CD4-positive, alpha-beta T cell treated with Interleukin-6 for 4 hours (primary cell): ENCODE measurements around the gene SEMA3B.
A peak's percentile ranks its signal among the peaks of the same experiment; 100 is the strongest.
"Not testable (repeated sequence)": the region's sequence is repeated elsewhere in the genome, so short reads cannot be mapped to it uniquely, and the experiment has no call there.

Experiments
- DNase-seq: peaks from one replicate; pipeline ENCODE4 v3.0.0-alpha.2; 2020; ENCODE audit warnings: mixed read lengths

SEMA3B gene

GRCh38 chr3:50260027-50260941 lies 8.7 kb upstream of the SEMA3B start:
- peak; percentile 84 for DNase-seq

DNA sequence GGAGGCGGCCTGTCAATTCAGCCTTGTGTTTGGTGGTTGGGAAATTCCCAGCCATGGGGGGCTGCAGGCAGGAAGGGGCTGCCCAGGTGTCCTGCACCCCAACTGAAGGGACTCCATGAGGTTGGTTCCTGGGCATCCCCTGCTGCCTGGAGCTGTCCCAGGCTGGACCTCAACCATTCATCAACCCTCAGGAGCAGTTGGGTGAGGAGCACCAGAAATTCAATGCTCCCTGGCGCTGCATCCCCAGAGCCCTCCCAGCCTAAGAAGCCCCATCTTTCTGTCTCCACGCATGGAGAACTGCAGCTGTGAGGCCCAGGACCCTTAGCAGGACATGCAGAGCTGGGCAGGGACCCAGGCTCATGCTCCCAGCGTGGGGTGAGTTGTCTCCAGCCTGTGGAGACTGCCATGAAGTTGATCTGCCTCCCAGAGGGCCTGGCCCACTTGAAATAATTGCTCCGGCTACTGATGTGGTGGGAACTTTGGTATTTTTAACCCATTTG lies 8.0 kb upstream of the SEMA3B start:
- no peak for DNase-seq

DNA sequence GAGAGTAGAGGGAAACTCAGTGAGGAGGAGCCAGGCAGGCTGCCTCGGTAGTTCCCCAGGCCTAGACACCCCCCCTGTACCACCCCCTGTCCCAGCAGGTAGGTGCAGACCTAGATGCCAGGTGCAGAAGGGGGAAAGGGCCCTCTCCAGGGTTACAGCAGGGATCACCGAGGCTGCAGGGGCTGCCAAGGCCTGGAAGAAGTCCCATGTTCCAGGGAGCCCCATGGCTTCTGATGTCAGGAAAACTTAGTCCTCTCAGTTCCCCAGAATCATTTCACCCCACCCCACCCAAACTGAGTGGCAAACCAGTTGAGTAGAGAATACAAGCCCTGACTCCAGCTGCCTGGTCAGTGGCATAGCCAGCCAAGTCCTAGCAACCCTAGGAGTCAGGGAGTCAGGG lies 7.4 kb upstream of the SEMA3B start:
- no peak for DNase-seq

- DNase-seq: not testable (repeated sequence)
Measured at GRCh38 chr3:50262200-50262599, 6.7 kb upstream of the SEMA3B start.

DNA sequence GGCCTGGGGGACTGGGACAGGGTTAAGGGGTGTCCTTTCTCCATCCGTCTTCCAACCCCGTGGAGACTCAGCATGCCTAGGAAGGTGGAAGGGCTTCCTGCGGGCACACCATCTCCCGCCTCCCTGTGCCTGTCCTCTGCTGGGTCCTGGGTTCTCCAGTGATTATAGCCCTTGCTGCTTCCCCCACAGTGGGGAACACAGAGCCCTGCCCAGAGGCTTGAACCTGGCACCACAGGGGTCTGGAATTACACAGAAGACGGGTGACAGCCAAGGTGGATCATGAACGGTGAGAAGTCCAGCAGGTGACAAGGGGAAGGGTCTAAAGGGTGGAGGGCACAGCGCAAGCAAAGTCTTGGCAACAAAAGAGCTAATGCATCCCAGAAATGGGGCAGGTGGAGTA lies 6.2 kb upstream of the SEMA3B start:
- DNase-seq: no peak

GRCh38 chr3:50263478-50264382 lies 5.2 kb upstream of the SEMA3B start:
- no peak for DNase-seq

- no peak for DNase-seq
Measured at GRCh38 chr3:50264383-50264963, 4.5 kb upstream of the SEMA3B start.

DNA sequence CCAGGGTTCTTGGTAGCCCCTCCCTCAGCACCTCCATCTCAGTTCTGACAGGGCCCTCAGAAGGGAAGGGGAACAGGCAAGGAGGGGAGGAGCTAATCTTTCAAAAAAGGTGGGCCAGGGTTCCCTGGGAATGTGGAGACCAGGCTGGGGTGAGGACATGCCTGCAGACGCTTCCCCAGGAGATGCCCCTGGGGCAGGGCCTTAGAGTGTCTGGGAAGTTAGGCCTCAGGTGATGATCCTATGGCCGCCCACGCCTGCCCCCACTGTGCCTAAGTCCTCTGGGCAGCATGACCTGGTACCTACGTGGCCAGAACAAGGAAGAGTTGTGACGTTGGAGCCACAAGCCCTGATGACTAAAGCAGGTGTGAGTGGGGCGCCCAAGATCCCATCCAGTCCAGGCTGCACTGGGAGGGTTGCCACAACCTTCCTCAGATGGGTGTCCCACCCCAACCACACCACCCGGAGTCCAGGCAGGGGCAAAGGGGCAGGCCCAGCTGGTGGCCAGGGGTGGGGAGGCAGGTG lies 3.9 kb upstream of the SEMA3B start:
- no peak for DNase-seq

DNA sequence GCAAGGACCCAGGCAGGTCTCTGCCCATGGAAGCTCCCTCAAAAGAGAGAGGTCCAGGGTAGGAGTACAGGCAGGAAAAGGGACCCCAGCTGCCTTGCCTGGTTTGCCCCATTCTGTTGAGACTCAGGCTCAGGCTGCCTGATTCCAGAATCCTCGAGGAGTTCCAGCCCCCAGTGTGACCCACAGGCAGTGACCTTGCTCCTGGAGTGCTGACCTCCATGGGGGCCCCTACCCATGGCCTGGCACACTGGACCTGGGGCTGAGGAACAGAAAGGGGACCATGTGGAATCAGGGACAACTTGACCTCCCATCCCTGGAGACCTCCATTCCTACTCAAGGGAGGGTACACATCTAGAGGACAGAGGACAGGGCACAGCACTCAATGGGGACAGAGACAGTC lies 3.4 kb upstream of the SEMA3B start:
- no peak for DNase-seq

DNA sequence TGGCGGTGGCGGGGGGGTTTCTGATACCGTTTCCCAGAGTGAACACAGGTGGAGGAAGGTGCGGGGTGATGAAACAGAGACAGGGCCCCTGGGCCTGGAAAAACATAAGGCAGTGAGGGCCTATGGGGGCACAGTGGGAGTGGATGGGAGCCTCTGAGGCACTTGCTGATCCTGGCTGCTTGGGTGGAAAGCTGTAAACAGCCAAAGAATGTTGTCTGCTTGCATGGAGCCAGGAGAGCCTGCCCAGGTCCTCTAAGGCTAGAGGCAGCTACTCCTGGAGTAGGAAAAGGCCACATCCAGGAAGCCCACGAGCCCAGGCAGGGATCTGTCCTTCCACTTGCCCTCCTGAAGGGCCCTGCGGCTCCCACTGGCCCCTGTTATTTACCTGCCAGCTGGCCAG lies 2.9 kb upstream of the SEMA3B start:
- DNase-seq: no peak

- no peak for DNase-seq
Measured at GRCh38 chr3:50266836-50267235, 2.1 kb upstream of the SEMA3B start.

GRCh38 chr3:50267280-50267913 lies 1.6 kb upstream of the SEMA3B start:
- DNase-seq: no peak

DNA sequence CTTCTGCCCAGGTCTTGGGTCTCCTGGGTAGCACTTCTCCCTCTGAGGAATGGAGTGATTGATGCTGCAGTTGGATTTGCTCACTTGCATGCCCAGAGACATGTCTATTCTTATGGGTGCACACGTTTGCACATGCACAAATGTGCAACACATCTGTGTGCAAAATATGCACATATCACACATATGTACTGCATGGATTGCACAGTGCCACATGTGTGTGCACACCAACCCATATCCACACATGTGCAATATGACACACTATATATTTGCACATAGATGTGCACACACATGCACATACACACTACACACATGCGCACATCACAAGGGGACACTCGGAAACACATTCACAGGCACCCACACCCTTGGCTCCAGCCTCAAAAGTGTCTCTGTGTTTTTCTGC lies 671 bp upstream of the SEMA3B start:
- DNase-seq: no peak

DNA sequence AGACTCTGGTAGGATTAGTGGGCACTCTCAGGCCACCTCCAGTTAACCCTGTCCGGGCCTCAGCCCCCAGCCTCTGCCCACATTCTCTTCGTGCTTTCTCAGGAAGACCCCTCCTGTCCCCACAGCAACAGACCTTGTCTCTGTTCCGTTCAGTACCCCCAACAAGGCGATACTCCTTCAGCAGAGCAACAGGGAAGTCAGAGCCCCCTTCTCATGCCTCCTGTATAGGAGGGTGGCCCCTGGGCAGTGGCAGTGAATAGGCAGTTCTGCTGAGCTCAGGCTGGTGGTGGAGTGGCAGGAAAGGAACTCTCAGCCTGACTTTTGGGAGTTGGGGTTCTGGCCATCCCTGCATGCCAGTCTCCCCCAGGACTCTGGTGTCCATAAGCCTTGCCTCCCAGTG lies 513 bp downstream of the SEMA3B start:
- DNase-seq: no peak

DNA sequence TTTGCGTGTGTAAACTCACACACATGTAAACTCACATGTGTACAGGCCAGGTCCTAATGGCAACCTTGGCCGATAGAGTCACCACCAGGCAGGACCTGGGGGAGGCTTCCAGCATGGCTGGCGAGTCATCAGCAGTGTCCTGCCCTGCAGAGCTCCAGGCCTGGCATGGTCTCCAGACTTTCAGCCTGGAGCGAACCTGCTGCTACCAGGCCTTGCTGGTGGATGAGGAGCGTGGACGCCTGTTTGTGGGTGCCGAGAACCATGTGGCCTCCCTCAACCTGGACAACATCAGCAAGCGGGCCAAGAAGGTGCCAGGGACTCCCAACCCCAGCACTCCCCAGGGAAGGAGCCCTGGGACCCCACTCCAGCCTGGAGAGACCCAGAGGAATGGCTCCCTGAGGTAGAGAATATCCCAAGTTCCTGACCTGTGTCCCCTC lies 1.0 kb downstream of the SEMA3B start:
- DNase-seq: no peak

GRCh38 chr3:50270422-50271224 lies 1.7 kb downstream of the SEMA3B start:
- no peak for DNase-seq

- no peak for DNase-seq
Measured at GRCh38 chr3:50271314-50271936, 2.5 kb downstream of the SEMA3B start.

- DNase-seq: not testable (repeated sequence)
Measured at GRCh38 chr3:50272538-50272910, 3.6 kb downstream of the SEMA3B start.

GRCh38 chr3:50272911-50273688 lies 4.2 kb downstream of the SEMA3B start:
- DNase-seq: peak; percentile 88

- DNase-seq: no peak
Measured at GRCh38 chr3:50273689-50274065, 4.7 kb downstream of the SEMA3B start.
